GM21447 (cell line): ENCODE results near the gene GFI1.
"Not testable (repeated sequence)": the region's sequence is repeated elsewhere in the genome, so short reads cannot be mapped to it uniquely, and the experiment has no call there.

Experiments
- ATAC-seq: cut with Tn5 transposase; IDR thresholded peaks from one replicate; pipeline ENCODE4 v1.9.1; 2021; ENCODE audit not compliant: unreplicated experiment

GFI1 gene

GRCh38 chr1:92466683-92467352, 19.9 kb downstream of the GFI1 start:
- ATAC-seq, result no peak

DNA sequence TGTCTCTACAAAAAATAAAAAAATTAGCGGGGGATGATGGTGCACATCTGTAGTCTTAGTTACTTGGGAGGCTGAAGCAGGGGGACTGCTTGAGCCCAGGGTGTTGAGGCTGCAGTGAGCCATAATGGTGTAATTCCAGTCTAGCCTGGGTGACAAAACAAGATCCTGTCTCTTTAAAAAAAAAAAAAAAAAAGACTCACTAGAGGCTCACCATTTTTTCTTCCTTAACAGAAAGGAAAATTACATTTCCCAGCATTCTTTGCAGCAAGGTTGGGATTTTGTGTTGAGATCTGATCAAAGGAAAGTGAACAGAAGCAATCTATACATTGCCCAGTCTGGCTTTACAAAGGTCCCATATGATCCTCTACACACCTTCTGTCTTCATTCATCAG, 21.5 kb downstream of the GFI1 start:
- no peak for ATAC-seq

DNA sequence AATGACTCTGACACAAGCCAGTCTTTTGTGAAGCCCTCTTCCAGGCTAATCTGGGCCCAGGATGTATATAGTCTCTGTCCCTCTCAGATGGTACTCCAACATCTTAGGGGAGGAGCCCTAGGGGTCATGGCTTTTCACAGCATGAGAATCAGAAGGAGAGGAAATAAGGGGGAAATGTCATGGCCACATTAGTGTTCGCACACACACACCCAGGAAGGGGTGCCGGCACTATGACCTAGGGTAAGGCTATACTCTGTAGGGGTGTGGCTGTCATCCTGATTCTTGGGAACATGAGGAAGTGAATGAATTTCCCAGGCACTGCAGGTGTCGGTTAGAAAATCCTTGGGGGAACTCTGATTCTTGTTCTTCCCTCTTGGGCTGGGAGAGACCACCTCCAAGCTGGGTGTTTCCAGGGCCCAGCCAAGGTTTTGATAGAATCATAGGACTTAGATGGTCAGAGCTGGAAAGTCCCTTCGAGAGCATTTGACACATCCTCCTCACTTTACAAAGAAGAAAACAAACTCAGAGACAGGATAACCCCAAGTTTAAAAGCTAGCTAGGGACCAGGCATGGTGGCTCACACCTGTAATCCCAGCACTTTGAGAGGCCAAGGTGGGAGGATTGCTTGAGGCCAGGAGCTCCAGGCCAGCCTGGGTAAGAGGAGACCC, 22.0 kb downstream of the GFI1 start:
- ATAC-seq, result no peak

GRCh38 chr1:92461364-92462097, 25.2 kb downstream of the GFI1 start:
- ATAC-seq, result peak; percentile 63

- no peak for ATAC-seq
Observed at GRCh38 chr1:92459871-92460320, 26.8 kb downstream of the GFI1 start.

DNA sequence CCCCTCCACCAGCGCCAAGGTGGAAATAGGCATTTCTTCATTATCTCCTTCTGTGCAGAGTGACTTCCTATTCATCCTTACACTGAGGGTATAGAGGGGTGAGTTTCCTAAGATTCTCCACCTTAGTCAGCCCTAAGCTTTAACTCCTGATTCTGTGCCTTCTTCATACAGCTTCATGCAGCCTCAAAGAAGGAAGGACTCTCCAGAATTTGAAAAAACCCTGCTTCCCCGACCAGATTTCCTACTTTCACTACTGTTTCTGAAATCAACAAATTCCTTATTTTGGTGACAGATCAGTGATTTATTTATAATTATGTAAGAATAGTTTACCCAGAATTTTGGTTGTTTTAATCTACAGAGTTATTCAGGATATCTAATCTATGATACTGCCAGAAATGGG, 28.6 kb downstream of the GFI1 start:
- ATAC-seq, result no peak

DNA sequence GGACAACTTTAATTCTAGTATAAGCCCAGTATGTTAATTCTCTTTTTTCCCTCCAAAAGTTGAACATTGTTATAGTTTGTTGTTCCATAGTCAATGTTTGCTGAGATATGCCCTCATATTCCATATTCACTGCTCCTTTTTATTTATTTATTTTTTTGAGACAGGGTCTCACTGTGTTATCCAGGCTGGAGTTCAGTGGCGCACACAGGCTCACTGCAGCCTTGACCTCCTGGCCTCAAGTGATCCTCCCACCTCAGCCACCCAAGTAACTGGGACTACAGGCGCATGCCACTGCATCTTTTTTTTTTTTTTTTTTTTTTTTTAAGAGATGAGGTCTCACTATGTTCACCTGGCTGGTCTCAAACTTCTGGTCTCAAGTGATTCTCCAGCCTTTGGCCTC, 38.7 kb downstream of the GFI1 start:
- ATAC-seq, result no peak

- no peak for ATAC-seq
Observed at GRCh38 chr1:92447033-92447681, 39.6 kb downstream of the GFI1 start.

DNA sequence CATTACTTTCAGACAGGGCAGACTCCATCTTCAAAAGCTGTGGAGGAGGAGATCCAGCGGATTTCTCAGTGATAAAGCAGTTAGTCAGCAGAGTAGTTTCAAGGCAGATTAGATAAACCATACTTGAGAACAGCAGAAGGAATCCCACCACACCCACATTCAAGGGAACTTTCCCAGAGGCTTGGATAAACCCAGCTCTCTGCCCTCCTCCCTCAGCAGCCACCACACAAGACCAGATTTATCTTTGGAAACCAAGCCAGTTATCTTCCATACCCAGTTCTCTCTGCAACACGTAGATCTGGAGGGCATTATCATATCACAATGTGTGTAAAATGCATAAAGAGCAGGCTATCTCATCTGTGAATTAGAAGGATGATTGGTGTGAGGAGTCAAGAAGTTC, 40.2 kb downstream of the GFI1 start:
- ATAC-seq, result no peak

GRCh38 chr1:92445865-92446264, 40.9 kb downstream of the GFI1 start:
- no peak for ATAC-seq

DNA sequence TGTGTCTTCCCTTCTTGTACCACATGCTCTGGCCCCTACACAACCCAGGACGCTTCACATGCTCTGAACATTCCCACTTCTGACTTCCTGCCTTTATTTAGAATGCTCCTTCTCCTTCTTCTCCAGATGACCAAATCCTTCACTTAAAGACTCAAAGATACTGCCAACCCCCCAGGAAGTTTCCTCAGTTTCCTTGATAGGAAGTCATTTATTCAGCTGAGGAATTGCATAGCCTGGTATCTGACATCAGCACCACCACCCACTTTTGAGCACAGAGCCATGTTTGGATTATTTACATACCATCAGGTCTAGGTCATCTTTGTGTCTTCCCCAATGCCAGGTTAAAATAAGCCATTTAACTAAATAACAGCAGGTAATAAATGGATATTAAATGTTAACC, 42.4 kb downstream of the GFI1 start:
- no peak for ATAC-seq

DNA sequence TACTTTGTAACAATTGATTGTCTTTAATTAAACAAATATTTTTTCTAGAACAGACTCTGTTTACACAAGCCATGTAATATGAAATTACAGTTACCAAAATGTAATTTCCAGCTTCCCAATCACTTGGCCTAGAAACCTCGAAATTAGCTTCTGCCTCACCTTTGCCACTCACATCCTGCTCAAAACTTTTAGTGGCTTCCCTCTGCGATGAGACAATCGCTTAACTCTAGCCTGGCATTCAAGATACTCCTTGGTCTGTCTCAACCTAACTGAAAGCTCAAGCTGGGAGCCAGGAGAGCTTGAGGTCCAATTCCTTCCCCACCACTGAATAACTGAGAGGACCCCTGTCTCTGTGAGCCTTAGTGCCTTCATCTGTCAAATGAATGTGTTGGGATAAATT, 42.8 kb downstream of the GFI1 start:
- no peak for ATAC-seq

DNA sequence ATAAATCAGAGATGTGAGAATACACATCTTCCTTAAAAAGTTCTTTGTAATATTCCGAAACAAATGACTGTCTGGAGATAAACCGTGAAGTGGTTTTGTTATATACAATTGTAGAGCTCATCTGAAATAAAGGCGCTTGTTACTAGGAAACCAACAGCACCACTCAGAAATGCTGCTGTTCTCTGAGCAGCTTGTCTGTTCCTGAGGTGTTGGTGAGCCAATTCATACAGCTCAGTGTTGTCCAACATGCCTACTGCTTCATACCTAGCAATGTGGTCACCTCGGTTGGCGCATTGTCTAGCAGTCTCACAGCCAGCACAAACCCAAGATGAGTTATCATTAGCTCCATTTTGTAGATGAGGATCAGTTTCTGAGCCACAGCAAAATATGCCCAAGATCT, 44.4 kb downstream of the GFI1 start:
- ATAC-seq, result no peak

DNA sequence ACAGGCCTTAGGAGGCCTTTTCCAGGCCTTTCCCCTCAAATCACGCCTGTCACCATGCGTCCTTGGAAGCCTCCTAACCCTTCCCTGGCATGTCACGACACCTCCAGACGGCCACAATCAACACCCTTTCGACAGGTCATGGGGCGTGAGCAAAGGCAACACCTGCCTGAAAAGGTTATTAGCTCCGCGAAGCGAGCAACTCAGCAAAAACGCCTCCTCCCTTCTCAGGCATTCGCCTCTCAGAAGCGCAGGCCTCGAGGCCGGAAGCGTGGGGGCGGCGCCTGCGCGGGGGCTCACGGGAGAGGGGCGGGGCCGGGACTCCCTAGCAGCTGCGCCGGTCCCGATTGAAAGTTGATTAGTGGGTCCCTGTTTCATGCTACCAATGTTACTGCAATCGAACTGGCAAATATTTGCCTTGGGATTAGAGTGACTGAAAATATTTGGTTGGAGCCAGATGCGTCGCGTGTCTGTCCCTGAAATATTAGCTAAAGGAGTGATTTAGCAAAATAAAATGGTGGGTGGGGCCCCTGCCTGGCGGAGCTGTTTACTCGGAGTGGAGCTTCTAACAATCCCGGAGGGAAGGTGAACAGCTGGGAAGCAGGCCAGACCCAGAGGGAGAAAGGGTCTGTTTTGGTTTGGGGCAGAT, 44.9 kb downstream of the GFI1 start:
- no peak for ATAC-seq

DNA sequence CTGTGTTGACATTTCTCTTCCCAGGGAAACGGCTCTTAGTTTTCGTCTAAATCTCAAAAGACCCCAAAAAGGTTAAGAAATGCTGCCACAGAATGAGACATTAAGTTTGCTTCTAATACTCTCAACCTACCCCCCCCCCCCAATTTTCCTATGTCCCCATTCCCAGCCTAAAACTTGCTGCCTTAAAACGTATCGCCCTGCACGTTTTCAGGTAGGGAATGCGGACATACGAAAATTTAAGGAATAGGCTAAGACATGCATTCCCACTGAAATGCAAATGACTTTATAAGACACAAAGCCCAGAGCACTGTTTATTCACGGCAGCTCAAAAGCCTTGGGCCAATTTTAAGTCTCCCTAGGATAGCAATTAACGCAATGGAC, 45.4 kb downstream of the GFI1 start:
- ATAC-seq, result no peak

DNA sequence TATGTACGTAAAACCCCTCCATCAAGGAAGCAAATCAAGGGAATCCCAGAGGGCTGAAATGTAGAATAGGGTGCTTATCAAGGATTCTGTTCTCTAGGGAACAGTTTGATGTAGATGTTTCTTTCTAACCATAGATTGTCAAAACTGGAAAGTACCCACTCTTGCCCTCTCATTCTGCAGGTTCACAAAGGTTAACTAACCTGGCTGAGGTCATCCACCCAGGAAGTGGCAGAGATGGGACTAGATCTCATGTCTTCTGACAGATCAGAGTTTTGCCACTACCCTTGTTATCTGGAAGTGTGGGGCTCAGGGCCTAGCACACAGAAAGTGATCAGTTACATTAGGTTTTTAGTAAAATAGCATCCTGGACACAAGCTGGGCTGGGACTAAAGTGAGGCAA, 47.4 kb downstream of the GFI1 start:
- no peak for ATAC-seq

- not testable (repeated sequence) for ATAC-seq
Observed at GRCh38 chr1:92434572-92434971, 52.2 kb downstream of the GFI1 start.

DNA sequence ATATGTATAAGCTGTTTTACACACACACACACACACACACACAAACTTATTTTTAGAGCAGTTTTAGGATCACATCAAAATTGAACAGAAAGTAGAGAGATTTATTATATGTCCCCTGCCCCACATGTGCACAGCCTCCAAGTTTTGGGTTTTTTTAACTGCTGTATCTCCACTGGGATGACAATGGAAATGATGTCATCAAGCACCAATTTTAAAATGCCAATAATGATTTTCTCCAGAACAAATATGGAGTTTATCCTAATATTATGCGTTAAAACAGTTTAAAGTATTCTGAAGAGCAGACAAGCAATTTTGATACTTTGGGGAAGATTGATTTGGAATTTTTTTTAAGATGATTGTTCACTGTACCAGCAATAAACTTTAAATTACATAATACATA, 56.7 kb downstream of the GFI1 start:
- no peak for ATAC-seq

GRCh38 chr1:92425617-92426016, 61.1 kb downstream of the GFI1 start:
- no peak for ATAC-seq
